ENCODE results near the gene SLC12A9. TPM values are rescaled to one million over a fixed set of nuclear protein-coding genes. Genes with fewer than 3 reads are reported as not detected.

SLC12A9 gene
- polyA plus RNA-seq, 3 donors = 27.1 to 37.7 (median 37.4) TPM

DNA sequence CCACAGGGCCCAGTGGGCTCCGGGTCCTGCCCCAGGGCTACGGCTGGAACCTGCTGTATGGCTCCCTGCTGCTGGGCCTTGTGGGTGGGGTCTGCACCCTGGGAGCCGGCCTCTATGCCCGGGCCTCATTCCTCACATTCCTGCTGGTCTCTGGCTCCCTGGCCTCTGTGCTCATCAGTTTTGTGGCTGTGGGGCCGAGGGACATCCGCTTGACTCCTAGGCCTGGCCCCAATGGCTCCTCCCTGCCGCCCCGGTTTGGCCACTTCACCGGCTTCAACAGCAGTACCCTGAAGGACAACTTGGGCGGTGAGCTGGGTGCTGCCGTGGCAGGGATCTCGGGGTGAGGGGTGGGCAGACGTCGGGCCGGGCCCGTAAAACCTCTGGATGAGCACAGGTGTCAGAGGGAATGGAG lies 4.4 kb downstream of the SLC12A9 start:
- DNase-seq = no peak

DNA sequence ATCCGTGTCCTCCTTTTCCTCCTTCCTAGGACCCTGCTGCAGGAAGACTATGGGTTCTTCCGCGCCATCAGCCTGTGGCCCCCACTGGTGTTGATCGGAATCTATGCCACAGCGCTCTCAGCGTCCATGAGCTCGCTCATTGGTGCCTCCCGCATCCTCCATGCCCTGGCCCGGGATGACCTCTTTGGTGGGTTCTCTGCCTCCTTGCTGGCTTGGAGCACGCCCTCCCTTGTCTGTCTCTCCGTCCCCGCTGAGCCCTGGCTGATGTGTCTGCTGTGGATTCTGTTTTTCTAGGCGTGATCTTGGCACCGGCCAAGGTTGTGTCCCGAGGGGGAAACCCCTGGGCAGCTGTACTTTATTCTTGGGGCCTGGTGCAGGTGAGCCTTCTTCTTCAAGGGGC lies 7.3 kb downstream of the SLC12A9 start:
- DNase-seq = no peak

DNA sequence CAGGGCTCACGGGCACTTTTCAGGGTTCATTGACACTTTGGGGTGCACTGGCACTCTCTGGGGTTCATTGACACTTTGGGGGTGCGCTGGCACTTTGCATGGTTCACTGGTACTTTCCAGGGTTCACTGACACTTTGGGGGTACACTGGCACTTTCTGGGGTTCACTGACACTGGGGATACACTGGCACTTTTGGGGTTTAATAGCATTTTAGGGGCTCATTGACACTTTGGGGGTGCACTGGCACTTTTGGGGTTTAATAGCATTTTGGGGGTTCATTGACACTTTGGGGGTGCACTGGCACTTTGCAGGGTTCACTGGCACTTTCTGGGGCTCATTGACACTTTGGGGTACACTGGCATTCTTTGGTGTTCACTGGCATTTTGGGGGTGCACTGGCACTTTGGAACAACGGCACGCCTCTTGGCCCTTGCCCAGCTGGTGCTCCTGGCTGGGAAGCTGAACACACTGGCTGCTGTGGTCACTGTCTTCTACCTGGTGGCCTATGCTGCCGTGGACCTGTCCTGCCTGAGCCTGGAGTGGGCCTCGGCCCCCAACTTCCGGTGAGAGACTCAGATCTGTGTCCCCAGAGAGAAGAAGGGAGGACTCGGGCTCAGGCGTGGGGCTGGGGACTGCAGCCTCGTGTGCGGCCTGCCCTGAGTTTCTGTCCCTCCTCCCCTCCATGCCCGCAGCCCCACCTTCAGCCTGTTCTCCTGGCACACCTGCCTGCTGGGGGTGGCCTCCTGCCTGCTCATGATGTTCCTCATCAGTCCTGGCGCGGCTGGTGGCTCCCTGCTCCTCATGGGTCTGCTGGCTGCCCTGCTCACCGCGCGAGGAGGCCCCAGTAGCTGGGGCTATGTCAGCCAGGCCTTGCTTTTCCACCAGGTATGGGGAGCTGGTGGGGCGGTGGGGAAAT lies 8.4 kb downstream of the SLC12A9 start:
- no peak for DNase-seq

DNA sequence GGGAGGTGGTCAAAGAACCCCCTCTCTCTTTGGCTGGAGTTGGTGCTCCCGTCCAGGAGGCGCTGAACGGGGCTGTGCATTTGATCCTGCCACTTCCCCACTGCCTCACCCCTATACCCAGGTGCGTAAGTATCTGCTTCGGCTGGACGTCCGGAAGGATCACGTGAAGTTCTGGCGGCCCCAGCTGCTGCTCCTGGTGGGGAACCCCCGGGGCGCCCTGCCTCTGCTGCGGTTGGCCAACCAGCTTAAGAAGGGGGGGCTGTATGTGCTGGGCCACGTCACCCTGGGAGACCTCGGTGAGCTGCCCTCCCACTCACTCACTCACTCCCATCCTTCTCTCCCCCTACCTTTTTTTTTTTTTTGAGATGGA lies 9.1 kb downstream of the SLC12A9 start:
- no peak for DNase-seq

DNA sequence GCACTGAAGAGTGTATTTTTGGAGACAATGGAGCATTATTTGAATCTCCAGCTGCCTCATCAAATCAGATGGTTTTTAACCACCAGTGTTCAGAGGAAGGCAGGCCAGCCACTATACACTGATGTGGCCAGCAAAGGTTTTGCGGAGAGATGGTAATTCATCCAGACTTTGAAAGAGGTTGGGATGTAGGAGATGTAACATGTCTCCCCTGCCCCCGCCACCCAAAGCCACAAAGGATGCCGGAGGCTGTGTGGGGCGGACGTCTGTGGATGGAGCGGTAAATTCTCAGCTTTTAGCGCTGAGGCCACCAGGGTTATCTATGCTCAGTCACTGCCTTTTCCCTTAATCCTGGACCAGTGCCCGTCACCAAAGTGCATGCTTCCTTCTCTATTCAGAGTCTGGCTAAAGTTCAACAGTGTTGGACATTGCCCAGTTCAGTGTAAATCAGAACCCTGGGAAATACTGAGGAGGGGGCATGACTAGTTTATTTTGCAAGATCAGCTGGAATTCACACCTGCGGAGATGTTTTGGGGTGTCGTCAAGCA lies 11.0 kb downstream of the SLC12A9 start:
- no peak for DNase-seq

DNA sequence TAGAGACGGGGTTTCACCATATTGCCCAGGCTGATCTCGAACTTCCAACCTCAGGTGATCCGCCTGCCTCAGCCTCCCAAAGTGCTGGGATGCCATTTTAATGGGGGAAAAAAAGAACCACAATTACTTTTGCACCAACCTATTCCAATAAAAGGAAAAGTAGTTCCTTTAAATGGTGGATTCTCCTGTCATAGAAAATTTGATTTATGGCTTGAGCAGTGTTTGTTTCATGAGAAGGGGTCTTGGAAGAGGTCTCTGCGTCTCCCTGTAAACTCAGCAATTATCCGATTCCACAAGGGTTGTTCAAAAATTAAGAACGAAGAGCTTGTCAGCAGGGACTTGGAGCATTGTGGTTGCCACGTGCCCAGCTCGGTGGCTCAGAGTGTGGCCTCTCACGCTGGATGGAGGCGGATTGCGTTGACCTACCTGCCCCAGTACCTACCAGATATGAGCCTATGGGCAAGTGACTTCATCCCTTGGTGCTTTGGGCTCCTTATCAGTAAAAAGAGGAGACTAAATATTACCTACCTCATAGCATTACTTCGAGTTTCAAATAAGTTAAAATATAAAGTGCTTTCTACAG lies 11.8 kb downstream of the SLC12A9 start:
- DNase-seq = no peak

DNA sequence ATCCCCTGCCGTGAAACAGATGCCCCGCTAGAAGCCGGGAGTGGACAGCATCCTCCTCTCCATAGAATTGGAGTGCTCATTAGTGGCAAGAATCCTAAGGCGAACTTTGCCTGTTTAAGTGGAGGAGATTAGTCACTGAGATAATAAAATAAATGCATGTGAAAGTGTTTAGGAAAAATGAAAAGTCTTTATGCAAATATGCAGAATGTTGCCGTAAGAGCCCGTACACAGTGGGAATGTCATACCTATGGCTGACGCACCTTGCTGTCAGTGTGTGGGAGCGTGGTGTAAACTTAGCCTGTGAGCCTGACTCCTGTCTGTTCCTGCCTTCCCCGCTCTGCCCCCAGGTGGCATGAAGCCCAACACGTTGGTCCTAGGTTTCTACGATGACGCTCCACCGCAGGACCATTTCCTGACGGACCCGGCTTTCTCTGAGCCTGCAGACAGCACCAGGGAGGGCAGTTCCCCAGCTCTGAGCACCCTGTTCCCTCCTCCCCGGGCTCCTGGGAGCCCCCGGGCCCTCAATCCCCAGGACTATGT lies 12.9 kb downstream of the SLC12A9 start:
- no peak for DNase-seq

DNA sequence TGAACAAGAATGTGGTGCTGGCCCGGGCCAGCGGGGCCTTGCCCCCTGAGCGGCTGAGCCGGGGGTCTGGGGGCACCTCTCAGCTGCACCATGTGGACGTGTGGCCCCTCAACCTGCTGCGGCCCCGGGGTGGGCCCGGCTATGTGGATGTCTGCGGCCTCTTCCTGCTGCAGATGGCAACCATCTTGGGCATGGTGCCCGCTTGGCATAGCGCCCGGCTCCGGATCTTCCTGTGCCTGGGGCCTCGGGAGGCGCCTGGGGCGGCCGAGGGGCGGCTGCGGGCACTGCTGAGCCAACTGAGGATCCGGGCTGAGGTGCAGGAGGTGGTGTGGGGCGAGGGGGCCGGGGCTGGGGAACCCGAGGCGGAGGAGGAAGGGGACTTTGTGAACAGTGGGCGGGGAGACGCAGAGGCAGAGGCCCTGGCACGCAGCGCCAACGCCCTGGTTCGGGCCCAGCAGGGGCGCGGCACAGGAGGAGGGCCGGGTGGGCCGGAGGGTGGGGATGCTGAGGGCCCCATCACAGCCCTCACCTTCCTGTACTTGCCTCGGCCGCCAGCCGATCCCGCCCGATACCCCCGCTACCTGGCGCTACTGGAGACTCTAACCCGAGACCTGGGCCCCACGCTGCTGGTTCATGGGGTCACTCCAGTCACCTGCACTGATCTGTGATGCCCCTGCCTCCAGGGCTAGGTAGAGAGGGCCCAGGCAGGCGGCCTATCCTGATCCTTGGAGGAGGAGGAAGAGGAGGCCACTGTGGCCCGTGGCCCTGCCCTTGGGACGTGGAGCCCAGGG lies 13.6 kb downstream of the SLC12A9 start:
- no peak for DNase-seq

DNA sequence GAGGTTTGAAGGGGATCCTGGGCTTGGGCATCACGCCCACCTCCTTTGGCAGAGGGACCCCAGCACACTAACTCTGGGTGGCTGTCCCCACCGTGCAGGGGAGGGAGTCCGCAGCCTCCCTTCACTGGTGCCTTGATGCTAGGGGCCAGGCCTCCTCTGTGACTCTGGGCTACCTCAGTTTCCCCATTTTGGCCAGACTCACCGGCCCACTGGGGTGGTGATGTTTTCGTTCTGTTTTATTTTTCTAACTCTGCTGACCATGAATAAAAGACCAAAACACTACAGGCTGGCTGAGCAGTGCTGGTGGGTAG lies 14.2 kb downstream of the SLC12A9 start:
- no peak for DNase-seq

DNA sequence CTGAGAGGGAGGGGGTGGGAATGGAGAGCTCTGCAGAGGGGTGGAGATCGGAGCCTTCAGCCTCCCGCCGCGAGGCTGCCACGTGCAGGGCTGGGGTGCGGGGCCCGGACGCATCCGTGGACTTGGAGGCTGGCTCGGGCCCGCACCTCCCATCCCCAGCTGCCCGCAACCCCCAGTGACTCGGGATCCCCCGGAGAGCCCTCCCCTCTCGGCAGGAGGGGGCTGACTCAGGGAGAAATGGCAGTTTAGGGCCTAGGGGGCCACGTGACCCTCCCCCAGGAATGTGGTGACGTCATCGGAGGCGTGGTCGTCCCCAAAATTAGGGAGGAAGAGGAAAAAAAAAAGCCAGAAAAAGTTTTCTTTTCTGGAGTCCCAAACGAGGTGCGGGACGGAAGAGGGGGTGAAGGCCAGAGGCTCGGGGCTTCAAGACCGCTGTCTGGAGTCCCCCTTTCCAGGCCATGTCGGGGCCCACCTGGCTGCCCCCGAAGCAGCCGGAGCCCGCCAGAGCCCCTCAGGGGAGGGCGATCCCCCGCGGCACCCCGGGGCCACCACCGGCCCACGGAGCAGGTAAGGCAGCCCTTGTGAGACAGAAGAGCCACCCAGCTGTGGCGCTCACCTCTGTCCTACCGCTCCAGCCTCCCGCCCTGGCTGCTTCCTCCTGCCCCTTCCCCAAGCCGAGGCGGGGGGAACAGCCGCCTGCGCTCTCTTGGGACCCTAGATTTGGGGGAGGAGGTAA lies 14.7 kb downstream of the SLC12A9 start, which contains the start of gene TRIP6:
Gene TRIP6 (plus strand): TSS at position 348 of the 736 bp plus-strand sequence. CDS start 111 bp downstream, at position 459.
- peak; percentile 93 for DNase-seq

DNA sequence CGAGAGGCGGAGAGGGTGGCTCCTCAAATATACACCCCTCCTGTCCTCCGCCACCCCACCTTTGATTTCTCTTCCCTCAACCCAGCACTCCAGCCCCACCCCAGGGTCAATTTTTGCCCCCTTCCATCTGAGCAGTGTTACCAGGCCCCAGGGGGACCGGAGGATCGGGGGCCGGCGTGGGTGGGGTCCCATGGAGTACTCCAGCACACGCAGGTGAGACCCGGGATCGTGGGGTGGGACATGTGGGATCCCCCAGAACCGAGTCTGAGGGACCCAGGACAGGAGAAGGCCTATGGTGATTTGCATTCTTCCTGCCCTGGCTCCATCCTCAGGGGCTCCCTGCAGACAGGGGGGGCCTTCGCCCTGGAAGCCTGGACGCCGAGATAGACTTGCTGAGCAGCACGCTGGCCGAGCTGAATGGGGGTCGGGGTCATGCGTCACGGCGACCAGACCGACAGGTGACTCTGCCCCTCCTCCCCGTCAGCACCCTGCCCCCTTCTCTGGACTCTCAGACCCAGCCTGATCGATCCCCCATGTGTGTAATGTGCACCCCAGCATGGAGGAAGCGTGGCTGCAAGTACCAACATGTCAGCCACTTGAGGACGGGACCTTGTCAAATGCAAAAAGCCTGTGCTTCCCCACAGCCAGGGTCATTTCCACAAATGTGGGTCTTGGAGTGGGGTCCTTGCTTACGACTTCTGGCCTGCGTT lies 15.4 kb downstream of the SLC12A9 start:
- no peak for DNase-seq

DNA sequence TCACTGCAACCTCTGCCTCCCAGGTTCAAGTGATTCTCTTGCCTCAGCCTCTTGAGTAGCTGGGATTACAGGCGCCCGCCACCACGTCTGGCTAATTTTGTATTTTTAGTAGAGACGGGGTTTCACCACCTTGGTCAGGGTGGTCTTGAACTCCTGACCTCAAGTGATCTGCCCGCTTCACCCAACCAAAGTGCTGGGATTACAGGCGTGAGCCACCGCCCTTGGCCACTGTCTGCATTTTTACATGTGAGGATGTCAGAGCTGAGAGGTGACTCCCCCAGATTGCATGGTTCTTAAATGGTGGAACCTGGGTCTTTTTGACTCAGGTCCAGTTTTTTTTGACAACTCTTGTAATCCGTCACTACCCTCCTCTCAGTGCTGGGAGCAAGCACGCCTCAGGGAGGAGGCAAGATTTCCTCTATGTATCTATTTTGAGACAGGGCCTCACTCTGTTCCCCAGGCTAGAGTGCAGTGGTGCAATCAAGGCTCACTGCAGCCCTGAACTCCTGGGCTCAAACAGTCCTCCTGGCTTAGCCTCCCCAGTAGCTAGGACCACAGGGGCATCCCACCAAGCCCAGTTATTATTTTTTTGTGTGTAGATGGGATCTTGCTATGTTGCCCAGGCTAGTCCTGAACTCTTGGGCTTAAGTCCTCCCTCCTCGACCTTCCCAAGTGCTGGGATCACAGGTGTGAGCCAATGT lies 21.2 kb downstream of the SLC12A9 start:
- no peak for DNase-seq

DNA sequence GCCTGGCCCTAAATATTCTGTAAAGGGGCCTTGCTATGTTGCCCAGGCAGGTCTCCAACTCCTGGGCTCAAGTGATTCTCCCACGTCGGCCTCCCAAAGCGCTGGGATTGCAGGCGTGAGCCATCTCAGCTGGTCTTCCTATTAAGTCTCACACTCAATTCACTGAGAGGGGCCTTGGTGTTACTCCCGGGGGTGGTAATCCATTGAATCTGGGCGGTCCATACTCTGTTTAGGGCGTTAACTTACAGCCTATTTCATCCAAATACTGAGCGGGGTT lies 21.7 kb downstream of the SLC12A9 start:
- DNase-seq = no peak

DNA sequence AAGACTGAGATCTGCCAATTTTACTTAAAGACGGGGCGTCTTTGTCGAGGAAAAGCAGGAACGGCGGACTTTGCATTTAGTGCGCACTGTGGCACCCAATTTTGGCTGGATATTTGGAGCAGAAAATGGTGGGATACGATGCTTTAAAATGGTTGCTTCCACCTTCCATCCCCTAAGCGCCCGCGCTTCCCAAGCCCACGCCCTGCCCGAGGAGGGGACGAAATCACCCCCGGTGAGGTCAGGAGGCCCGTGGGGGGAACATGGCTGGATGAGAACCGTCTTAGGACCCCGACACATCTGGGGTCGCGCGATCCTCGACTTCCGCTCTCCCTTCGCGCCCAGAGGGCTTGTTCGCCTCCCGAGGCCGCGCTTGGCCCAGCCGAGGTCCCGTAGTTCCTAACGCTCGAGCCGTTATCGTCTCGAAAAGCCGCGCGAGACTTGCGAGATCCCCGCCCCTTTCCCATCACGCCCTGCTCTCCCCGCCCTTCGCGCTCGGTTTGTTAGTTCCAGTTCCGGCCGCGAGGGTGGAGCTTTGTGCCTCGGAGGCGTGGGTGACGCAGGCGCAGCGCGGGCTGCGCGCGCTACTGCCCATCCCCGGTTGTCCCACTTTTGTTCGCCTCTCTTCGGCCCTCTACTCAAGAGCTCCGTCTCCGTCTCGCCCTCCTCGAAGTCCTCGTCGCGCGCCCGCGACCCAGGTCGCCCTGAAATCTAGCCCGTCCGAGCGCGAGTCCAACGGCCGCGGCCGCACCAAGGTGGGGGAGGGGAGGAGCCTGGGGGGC lies 22.3 kb downstream of the SLC12A9 start, which contains the start of gene SRRT:
Gene SRRT (plus strand): TSS at position 527 of the 779 bp plus-strand sequence. CDS start 488 bp downstream, outside the sequence.
- DNase-seq = peak; percentile 99

DNA sequence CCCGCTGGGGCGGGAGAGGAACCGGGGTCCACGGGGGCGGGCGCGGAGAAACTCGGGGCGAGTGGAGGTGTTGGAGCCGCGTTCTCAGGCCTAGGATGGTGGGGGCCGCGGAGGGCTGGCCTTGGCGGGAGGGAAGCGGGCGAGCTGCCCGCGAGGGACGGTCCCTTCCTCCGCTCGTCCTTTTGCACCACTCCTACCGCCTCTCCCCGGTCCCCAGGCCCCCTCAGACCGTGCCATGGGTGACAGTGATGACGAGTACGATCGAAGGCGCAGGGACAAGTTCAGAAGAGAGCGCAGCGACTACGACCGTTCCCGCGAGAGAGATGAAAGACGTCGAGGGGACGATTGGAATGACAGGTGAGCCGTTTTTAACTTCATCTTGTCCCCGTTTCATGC lies 22.8 kb downstream of the SLC12A9 start:
- no peak for DNase-seq

DNA sequence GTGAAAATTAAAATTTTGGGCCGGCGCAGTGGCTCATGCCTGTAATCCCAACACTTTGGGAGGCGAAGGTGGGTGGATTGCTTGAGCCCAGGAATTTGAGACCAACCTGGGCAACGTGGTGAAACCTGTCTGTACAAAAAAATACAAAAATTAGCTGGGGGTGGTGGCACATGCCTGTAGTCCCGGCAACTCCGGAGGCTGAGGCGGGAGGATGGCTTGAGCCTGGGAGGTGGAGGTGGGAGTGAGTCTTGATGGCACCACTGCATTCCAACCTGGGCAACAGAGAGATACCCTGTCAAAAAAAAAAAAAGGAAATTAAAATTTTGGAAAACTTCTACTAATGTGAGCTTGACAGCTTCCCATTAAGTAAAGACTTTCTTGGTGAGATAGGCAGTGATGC lies 25.5 kb downstream of the SLC12A9 start:
- no peak for DNase-seq

DNA sequence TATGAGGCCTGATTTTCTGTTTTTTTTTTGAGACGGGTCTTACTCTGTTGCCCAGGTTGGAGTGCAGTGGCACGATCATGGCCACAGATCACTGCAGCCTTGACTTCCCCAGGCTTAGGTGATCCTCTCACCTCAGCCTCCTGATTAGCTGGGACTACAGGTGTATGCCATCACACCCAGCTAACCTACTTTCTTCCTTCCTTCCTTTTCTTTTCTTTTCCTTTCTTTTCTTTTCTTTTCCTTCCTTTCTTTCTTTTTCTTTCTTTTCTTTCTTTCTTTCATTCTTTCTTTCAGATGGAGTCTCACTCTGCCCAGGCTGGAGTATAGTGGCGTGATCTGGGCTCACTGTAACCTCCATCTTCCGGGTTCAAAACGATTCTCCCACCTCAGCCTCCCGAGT lies 26.2 kb downstream of the SLC12A9 start:
- no peak for DNase-seq

DNA sequence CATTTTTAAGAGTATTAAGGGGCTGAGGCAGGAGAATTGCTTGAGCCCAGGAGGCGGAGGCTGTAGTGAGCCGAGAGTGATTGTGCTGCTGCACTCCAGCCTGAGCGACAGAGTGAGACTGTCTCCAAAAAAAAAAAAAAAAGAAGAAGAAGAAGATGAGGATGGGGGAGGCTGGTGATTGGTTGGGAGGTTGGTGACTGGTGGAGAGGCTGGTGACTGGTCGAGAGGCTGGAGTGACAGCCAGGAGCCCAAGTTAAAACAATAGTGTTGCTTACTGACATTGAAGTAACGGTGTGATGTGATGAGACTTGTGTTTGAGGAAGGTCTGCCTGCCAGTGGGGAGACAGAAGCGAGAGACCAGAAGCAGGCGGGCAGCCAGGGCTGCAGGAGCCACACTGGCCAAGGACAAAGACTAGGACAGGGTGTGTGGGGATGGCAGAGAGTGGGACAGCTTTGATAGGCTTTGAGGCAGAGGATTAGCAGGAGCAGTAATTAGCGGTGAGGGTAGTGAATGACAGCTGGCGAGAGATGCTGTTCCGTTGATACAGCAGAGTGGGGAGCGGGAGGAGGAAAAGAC lies 27.3 kb downstream of the SLC12A9 start:
- DNase-seq = no peak

DNA sequence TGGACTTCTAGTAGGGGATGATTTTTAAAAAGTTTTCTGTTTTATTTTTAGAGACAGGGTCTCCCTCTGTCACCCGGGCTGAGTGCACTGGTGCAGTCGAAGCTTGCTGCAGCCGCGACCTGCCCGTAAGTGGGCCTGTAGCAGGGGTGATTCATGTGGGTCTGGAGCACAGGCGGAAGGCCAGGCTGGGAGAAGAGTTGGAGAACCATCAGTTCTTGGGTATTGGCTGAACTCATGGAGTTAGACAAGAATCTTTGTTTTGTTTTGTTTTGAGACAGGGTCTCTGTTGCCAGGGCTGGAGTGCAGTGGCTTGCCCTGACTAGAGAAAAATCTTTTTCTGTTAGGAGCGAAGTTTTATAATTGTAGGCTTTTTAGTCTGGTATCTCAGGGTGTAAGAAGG lies 28.1 kb downstream of the SLC12A9 start:
- no peak for DNase-seq
